RWPE2 (cell line): Measurements from ENCODE around the gene DPPA3.

Source experiments
- ATAC-seq: fragments of 200-7000 bp; cut with Tn5 transposase; 3 replicates; pipeline ENCODE4 v1.9.1; 2021; ENCODE audit warnings: low read depth
- DNase-seq: peaks from one replicate; pipeline ENCODE4 v3.0.0-alpha.2; 2020; ENCODE audit warnings: low spot score
- H3K27ac ChIP-seq: fragments of 450-650 bp; 2 replicates; pipeline ENCODE4 v1.5.1; 2017; ENCODE audit warnings: mild to moderate bottlenecking; ENCODE audit not compliant: poor library complexity, severe bottlenecking
- H3K27me3 ChIP-seq: fragments of 250-450 bp; sonication (Bioruptor Pico); 2 replicates; pipeline ENCODE4 v1.5.1; 2021; ENCODE audit warnings: mild to moderate bottlenecking, moderate library complexity; ENCODE audit not compliant: insufficient read depth, poor library complexity, severe bottlenecking
- H3K36me3 ChIP-seq: fragments of 250-450 bp; sonication (Bioruptor Pico); 2 replicates; pipeline ENCODE4 v1.5.1; 2020; ENCODE audit warnings: low read depth, mild to moderate bottlenecking, moderate library complexity
- H3K4me1 ChIP-seq: fragments of 250-450 bp; sonication (Bioruptor Pico); 2 replicates; pipeline ENCODE4 v1.5.1; 2021; ENCODE audit warnings: mild to moderate bottlenecking, moderate library complexity; ENCODE audit not compliant: insufficient read depth, poor library complexity, severe bottlenecking
- H3K4me3 ChIP-seq: fragments of 250-450 bp; sonication (Bioruptor Pico); 2 replicates; pipeline ENCODE4 v1.5.1; 2021; ENCODE audit warnings: mild to moderate bottlenecking, moderate library complexity; ENCODE audit not compliant: severe bottlenecking
- H3K9me3 ChIP-seq: fragments of 250-450 bp; sonication (Bioruptor Pico); 2 replicates; pipeline ENCODE4 v1.5.1; 2021; ENCODE audit warnings: mild to moderate bottlenecking, moderate library complexity; ENCODE audit not compliant: severe bottlenecking
- TF ChIP-seq, protein P1 (sequence below): fragments of 450-650 bp; IDR thresholded peaks from one replicate; pipeline ENCODE4 v1.5.1; 2017; ENCODE audit warnings: mild to moderate bottlenecking, moderate library complexity; ENCODE audit not compliant: poor library complexity, severe bottlenecking

The DPPA3 gene

DNA sequence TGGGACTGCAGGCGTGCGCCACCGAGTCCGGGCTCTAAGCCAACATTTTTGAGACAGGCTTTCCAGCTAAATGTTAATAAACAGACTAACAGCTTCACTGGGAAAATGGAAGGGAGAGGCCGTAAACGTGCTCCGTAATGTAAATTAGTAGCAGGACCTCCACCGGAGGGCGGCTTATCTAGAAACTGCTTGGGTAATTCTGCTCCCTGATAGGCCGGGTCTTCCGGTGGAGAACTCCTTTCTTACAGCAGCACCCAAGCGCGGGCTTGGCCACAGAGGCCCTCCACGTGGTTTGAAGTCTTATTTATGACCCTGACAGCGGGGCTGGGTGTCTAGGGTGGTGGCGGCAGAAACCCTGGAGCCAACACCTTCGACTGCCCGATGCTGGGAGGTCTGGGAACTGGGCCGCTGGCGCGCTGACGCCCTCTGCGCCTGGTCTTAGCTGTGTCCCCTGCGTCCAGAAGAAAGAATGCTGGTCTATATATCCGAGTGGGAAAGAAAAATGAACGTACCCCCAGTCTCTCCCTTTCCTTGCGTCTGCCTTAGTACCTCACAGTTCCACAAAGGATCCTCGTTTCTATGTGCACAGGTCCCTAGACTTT is 1.7 kb downstream of the DPPA3 start:
- ATAC-seq (no peak), DNase-seq (no peak)
- TF ChIP-seq, protein P1, sequence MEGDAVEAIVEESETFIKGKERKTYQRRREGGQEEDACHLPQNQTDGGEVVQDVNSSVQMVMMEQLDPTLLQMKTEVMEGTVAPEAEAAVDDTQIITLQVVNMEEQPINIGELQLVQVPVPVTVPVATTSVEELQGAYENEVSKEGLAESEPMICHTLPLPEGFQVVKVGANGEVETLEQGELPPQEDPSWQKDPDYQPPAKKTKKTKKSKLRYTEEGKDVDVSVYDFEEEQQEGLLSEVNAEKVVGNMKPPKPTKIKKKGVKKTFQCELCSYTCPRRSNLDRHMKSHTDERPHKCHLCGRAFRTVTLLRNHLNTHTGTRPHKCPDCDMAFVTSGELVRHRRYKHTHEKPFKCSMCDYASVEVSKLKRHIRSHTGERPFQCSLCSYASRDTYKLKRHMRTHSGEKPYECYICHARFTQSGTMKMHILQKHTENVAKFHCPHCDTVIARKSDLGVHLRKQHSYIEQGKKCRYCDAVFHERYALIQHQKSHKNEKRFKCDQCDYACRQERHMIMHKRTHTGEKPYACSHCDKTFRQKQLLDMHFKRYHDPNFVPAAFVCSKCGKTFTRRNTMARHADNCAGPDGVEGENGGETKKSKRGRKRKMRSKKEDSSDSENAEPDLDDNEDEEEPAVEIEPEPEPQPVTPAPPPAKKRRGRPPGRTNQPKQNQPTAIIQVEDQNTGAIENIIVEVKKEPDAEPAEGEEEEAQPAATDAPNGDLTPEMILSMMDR: no peak
- H3K9me3 ChIP-seq: no peaks in the 10 kb centered on the region
- H3K27ac ChIP-seq: no peak overlapping the region
- H3K4me3 ChIP-seq: no peak overlapping the region
- no peaks in the 10 kb centered on the region for H3K27me3 ChIP-seq
- H3K4me1 ChIP-seq: no peaks in the 10 kb centered on the region
- no peaks in the 10 kb centered on the region for H3K36me3 ChIP-seq

- DNase-seq: no peak
- H3K4me3 ChIP-seq: no peak overlapping the region
Observed at GRCh38 chr12:7716381-7716780, 5.1 kb downstream of the DPPA3 start.

GRCh38 chr12:7719946-7720730 is 8.9 kb downstream of the DPPA3 start:
- Histone ChIP-seq H3K36me3 (no peaks in the 10 kb centered on the region), H3K27me3 (no peaks in the 10 kb centered on the region), H3K27ac (no peak overlapping the region), H3K9me3 (no peaks in the 10 kb centered on the region), H3K4me1 (no peaks in the 10 kb centered on the region), H3K4me3 (no peak overlapping the region)
- ATAC-seq (no peak), DNase-seq (no peak)
- TF ChIP-seq, protein P1: no peak

More at GRCh38 chr12:7716381-7716780, 5.1 kb downstream of the DPPA3 start:
- Histone ChIP-seq H3K27me3 (no peaks in the 10 kb centered on the region), H3K9me3 (no peaks in the 10 kb centered on the region), H3K27ac (no peak overlapping the region), H3K4me1 (no peaks in the 10 kb centered on the region), H3K36me3 (no peaks in the 10 kb centered on the region)
- ATAC-seq: no peak
- TF ChIP-seq, protein P1: peak; percentile 25

- Histone ChIP-seq H3K36me3 (no peaks in the 10 kb centered on the region), H3K4me1 (no peaks in the 10 kb centered on the region)
Observed at GRCh38 chr12:7723926-7724325, 12.7 kb downstream of the DPPA3 start.

More at GRCh38 chr12:7723926-7724325, 12.7 kb downstream of the DPPA3 start:
- H3K27ac ChIP-seq: no peak overlapping the region
- no peaks in the 10 kb centered on the region for H3K9me3 ChIP-seq
- TF ChIP-seq, protein P1: no peak
- H3K27me3 ChIP-seq: no peaks in the 10 kb centered on the region
- DNase-seq: no peak
- H3K4me3 ChIP-seq: no peak overlapping the region
- ATAC-seq: no peak
